Esophagus muscularis mucosa (tissue), 4 donors: ENCODE measurements around the gene HSPG2. TPM values are rescaled to one million over a fixed set of nuclear protein-coding genes. Genes with fewer than 3 reads are reported as not detected.

Source experiments
- DNase-seq: peaks from one replicate; pipeline ENCODE4 v3.0.0-alpha.2; 2017; ENCODE audit errors: extremely low spot score
- H3K27ac ChIP-seq, 4 donors: fragments of 200-600 bp; sonication (generic); replicated peaks in 1 of 4; 1 replicate in 3 of 4; 2 replicates in 1 of 4; pipeline ENCODE4 v1.5.1; 2016 to 2019; ENCODE audit warnings: mild to moderate bottlenecking in 1 of 4
- H3K27me3 ChIP-seq, 4 donors: fragments of 200-600 bp; sonication (generic); one replicate each; pipeline versions ENCODE4 v1.5.1 to v1.6.0; 2016 to 2019
- H3K36me3 ChIP-seq, 4 donors: fragments of 200-600 bp; sonication (generic); one replicate each; pipeline ENCODE4 v1.5.1; 2016 to 2019
- H3K4me1 ChIP-seq, 4 donors: fragments of 200-600 bp; sonication (generic); one replicate each; pipeline ENCODE4 v1.5.1; 2016 to 2019
- H3K4me3 ChIP-seq, 4 donors: fragments of 200-600 bp; sonication (generic); 1 replicate in 2 of 4; 2 replicates in 2 of 4; pipeline ENCODE4 v1.5.1; 2016 to 2019; ENCODE audit warnings: mild to moderate bottlenecking in 4 of 4, moderate library complexity in 1 of 4
- H3K9me3 ChIP-seq, 4 donors: fragments of 200-600 bp; sonication (generic); 1 replicate in 3 of 4; 2 replicates in 1 of 4; pipeline ENCODE4 v1.5.1; 2016 to 2019
- CTCF ChIP-seq, 3 experiments: fragments of 200-600 bp in 2 of 3; fragments of 450-650 bp in 1 of 3; sonication (generic) in 2 of 3; IDR thresholded peaks; one replicate each; pipeline ENCODE4 v1.5.1; 2017 to 2019; ENCODE audit warnings: antibody characterized with exemption in 3 of 3, mild to moderate bottlenecking in 2 of 3, moderate library complexity in 1 of 3
- EP300 ChIP-seq: sonication (generic); formaldehyde crosslinking; IDR thresholded peaks from one replicate; pipeline ENCODE4 v1.6.1; 2017; ENCODE audit warnings: antibody characterized with exemption
- POLR2A ChIP-seq: fragments of 450-650 bp; IDR thresholded peaks from one replicate; pipeline ENCODE4 v1.6.1; 2017; ENCODE audit warnings: antibody characterized with exemption, moderate library complexity, mild to moderate bottlenecking, low read depth
- POLR2AphosphoS5 ChIP-seq, 2 donors: sonication (generic); formaldehyde crosslinking; IDR thresholded peaks; one replicate each; pipeline ENCODE4 v1.6.1; 2017; ENCODE audit warnings: antibody characterized with exemption in 2 of 2
- WGBS: methylation state at CpG from one replicate; pipeline ENCODE4 v1.1.5; 2018; 5-methylcytosine and 5-hydroxymethylcytosine counted together
- intact Hi-C: fragments of 100-400 bp; cut with DNase I; formaldehyde crosslinking; loops from one replicate; pipeline ENCODE4 v1.15.1; 2023
- total RNA-seq, 4 donors: library from RNA; depleted of rRNA; stranded (reverse); fragments of >200 nt; gene quantifications; one replicate each; pipeline versions ENCODE4 v1.1.0 to v1.2.1, GENCODE V29; 2016

Gene HSPG2
- total RNA-seq, 4 donors from 2014 or later, result 414 to 1,199 (median 595) TPM

GRCh38 chr1:21961799-21962198 is 24.7 kb upstream of the HSPG2 start:
- WGBS, result 50% methylated on average over 1 of the region's 2 CpGs
- no peak for DNase-seq
- no peak for TF ChIP-seq CTCF (IDR thresholded peaks at IDR 0.05)
- TF ChIP-seq EP300, result no peak
- TF ChIP-seq POLR2AphosphoS5 (IDR thresholded peaks at IDR 0.05), result no peak
- no peak for TF ChIP-seq POLR2A
- H3K27ac ChIP-seq, result peak overlapping the region in 2 of 4 donors; percentile 14 to 35
- no peaks in the 10 kb centered on the region for H3K27me3 ChIP-seq
- peaks cover 22 to 31% (median 22%) of the 10 kb centered on the region in 4 donors for H3K4me1 ChIP-seq
- intact Hi-C loops, result loop anchor here (2.0 to 10.0 kb wide), 2 partner anchors 93 to 197 kb away; no protein-coding TSS in a partner anchor
- H3K9me3 ChIP-seq, result no peaks in the 10 kb centered on the region
- no peak overlapping the region for H3K4me3 ChIP-seq
- H3K36me3 ChIP-seq, result no peaks in the 10 kb centered on the region

- Histone ChIP-seq H3K4me3 (no peak overlapping the region), H3K27me3 (no peaks in the 10 kb centered on the region), H3K4me1 (peaks cover 26 to 36% (median 27%) of the 10 kb centered on the region in 4 donors), H3K36me3 (no peaks in the 10 kb centered on the region), H3K27ac (peak overlapping the region in 1 of 4 donors; percentile 14), H3K9me3 (no peaks in the 10 kb centered on the region)
- intact Hi-C loops, result loop anchor here (10.0 kb wide), 1 partner anchor 197 kb away; no protein-coding TSS in a partner anchor
- WGBS, result 40% methylated on average over 2 of the region's 2 CpGs
- DNase-seq, result no peak
- TF ChIP-seq POLR2AphosphoS5 (IDR thresholded peaks at IDR 0.05) (no peak), EP300 (no peak), CTCF (IDR thresholded peaks at IDR 0.05) (no peak), POLR2A (no peak)
Measured at GRCh38 chr1:21961337-21961736, 24.2 kb upstream of the HSPG2 start.

GRCh38 chr1:21956720-21957552 is 19.8 kb upstream of the HSPG2 start:
- H3K27me3 ChIP-seq, result no peaks in the 10 kb centered on the region
- peak overlapping the region; percentile 70 to 82 (median 75) for H3K27ac ChIP-seq
- TF ChIP-seq CTCF (IDR thresholded peaks at IDR 0.05), result no peak
- TF ChIP-seq POLR2A, result no peak
- peak; percentile 61 to 73 for TF ChIP-seq POLR2AphosphoS5 (IDR thresholded peaks at IDR 0.05)
- TF ChIP-seq EP300, result no peak
- H3K4me1 ChIP-seq, result peaks cover 29 to 38% (median 35%) of the 10 kb centered on the region in 4 donors
- no peak overlapping the region for H3K4me3 ChIP-seq
- H3K36me3 ChIP-seq, result no peaks in the 10 kb centered on the region
- 62% methylated on average over 15 of the region's 18 CpGs for WGBS
- H3K9me3 ChIP-seq, result no peaks in the 10 kb centered on the region
- intact Hi-C loops, result no loop called here
- no peak for DNase-seq

GRCh38 chr1:21955501-21956281 is 18.6 kb upstream of the HSPG2 start:
- TF ChIP-seq POLR2A, result no peak
- peak in 1 of 2 donors; percentile 1 for TF ChIP-seq POLR2AphosphoS5 (IDR thresholded peaks at IDR 0.05)
- intact Hi-C loops, result no loop called here
- H3K9me3 ChIP-seq, result no peaks in the 10 kb centered on the region
- H3K4me1 ChIP-seq, result peaks cover 26 to 38% (median 33%) of the 10 kb centered on the region in 4 donors
- no peaks in the 10 kb centered on the region for H3K36me3 ChIP-seq
- no peaks in the 10 kb centered on the region for H3K27me3 ChIP-seq
- no peak overlapping the region for H3K4me3 ChIP-seq
- DNase-seq, result no peak
- peak overlapping the region; percentile 70 to 82 (median 75) for H3K27ac ChIP-seq
- 64% methylated on average over 9 of the region's 9 CpGs for WGBS

GRCh38 chr1:21955058-21955457 is 17.9 kb upstream of the HSPG2 start:
- Histone ChIP-seq H3K9me3 (no peaks in the 10 kb centered on the region), H3K36me3 (no peaks in the 10 kb centered on the region), H3K27ac (peak overlapping the region; percentile 70 to 82 (median 75)), H3K27me3 (no peaks in the 10 kb centered on the region), H3K4me1 (peaks cover 26 to 38% (median 33%) of the 10 kb centered on the region in 4 donors), H3K4me3 (no peak overlapping the region)
- intact Hi-C loops, result no loop called here
- WGBS, result 70% methylated on average over 15 of the region's 16 CpGs
- TF ChIP-seq CTCF (IDR thresholded peaks at IDR 0.05) (no peak), POLR2A (no peak), EP300 (no peak), POLR2AphosphoS5 (IDR thresholded peaks at IDR 0.05) (no peak)
- DNase-seq, result no peak
